ENCODE measurements around the gene TRAPPC8.

The TRAPPC8 gene

DNA sequence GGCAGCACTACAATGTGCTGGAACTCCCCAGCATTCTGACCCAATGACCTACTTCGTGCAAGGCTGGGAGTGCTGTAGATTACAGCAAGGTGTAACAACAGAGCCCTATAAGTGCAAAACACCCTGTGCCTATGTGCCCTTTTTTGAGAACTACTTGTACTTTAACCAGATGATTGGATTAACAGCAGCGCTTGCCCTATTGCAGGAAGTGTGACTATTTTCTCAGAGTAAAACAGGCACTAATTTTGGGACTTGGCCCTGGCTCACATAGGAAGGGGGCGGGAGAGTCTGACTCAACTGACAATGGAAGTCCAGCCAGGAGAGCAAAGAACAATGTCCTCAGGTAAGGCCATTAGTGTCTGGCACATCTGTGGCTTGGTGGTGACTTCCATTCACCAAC is 40.1 kb upstream of the TRAPPC8 start:
- TF ChIP-seq EZH2phosphoT487 (IDR thresholded peaks at IDR 0.05; ENCODE audit: borderline replicate concordance), result no peak
- TF ChIP-seq, protein P1, sequence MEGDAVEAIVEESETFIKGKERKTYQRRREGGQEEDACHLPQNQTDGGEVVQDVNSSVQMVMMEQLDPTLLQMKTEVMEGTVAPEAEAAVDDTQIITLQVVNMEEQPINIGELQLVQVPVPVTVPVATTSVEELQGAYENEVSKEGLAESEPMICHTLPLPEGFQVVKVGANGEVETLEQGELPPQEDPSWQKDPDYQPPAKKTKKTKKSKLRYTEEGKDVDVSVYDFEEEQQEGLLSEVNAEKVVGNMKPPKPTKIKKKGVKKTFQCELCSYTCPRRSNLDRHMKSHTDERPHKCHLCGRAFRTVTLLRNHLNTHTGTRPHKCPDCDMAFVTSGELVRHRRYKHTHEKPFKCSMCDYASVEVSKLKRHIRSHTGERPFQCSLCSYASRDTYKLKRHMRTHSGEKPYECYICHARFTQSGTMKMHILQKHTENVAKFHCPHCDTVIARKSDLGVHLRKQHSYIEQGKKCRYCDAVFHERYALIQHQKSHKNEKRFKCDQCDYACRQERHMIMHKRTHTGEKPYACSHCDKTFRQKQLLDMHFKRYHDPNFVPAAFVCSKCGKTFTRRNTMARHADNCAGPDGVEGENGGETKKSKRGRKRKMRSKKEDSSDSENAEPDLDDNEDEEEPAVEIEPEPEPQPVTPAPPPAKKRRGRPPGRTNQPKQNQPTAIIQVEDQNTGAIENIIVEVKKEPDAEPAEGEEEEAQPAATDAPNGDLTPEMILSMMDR (conservative IDR thresholded peaks at IDR 0.05; ENCODE audit: low read length), result no peak
- H3K4me3 ChIP-seq (ENCODE audit: low read length, poor library complexity, severe bottlenecking), result no peak overlapping the region
- no peaks in the 10 kb centered on the region for H3K27me3 ChIP-seq (ENCODE audit: insufficient read depth, low read length, poor library complexity, severe bottlenecking)
- H3K79me2 ChIP-seq (ENCODE audit: insufficient read depth, low read length), result no peaks in the 10 kb centered on the region
- no peaks in the 10 kb centered on the region for H3K36me3 ChIP-seq (ENCODE audit: insufficient read depth, low read length)
- H4K20me1 ChIP-seq (ENCODE audit: insufficient read depth, low read length, poor library complexity, severe bottlenecking), result no peaks in the 10 kb centered on the region
- H3K4me1 ChIP-seq (ENCODE audit: insufficient read depth, low read length, poor library complexity, severe bottlenecking), result peaks cover 18% of the 10 kb centered on the region
- no peaks in the 10 kb centered on the region for H3K9me3 ChIP-seq (ENCODE audit: insufficient read depth, low read depth, low read length)
- no peak overlapping the region for H2AFZ ChIP-seq (ENCODE audit: low read length)
- H3K4me2 ChIP-seq (ENCODE audit: low read depth, low read length, poor library complexity, severe bottlenecking), result no peak overlapping the region
- no peaks in the 10 kb centered on the region for H3K9me2 ChIP-seq (replicated peaks; ENCODE audit: low read depth, low read length)
- no peak overlapping the region for H3K9ac ChIP-seq (ENCODE audit: low read depth, low read length, poor library complexity, severe bottlenecking)
- H3F3A ChIP-seq (ENCODE audit: low read depth), result no peaks in the 10 kb centered on the region

DNA sequence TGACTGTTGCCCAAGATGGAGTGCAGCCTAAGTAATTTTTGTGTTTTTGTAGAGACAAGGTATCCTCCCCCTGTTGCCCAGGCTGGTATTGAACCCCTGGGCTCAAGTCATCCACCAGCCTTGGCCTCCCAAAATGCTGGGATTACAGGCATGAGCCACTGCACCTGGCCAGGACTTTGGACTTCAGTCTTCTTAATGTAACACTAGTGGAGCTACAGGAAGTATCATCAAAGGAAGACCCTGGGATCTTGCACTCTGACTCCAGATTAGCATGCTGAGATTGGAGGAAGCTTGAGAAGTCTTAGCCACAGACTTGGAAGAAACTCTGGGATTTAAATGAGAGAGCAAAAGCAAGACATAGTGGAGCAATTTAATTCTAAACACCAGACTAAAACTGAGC is 37.9 kb upstream of the TRAPPC8 start:
- H3K4me3 ChIP-seq (ENCODE audit: low read length, poor library complexity, severe bottlenecking), result no peak overlapping the region
- H3K4me2 ChIP-seq (ENCODE audit: low read depth, low read length, poor library complexity, severe bottlenecking), result no peak overlapping the region
- H3K9me3 ChIP-seq (ENCODE audit: insufficient read depth, low read depth, low read length), result no peaks in the 10 kb centered on the region
- no peaks in the 10 kb centered on the region for H4K20me1 ChIP-seq (ENCODE audit: insufficient read depth, low read length, poor library complexity, severe bottlenecking)
- no peaks in the 10 kb centered on the region for H3K79me2 ChIP-seq (ENCODE audit: insufficient read depth, low read length)
- no peaks in the 10 kb centered on the region for H3F3A ChIP-seq (ENCODE audit: low read depth)
- H3K9me2 ChIP-seq (replicated peaks; ENCODE audit: low read depth, low read length), result no peaks in the 10 kb centered on the region
- H2AFZ ChIP-seq (ENCODE audit: low read length), result no peak overlapping the region
- H3K4me1 ChIP-seq (ENCODE audit: insufficient read depth, low read length, poor library complexity, severe bottlenecking), result peaks cover 18% of the 10 kb centered on the region
- TF ChIP-seq EZH2phosphoT487 (IDR thresholded peaks at IDR 0.05; ENCODE audit: borderline replicate concordance), result no peak
- H3K27me3 ChIP-seq (ENCODE audit: insufficient read depth, low read length, poor library complexity, severe bottlenecking), result no peaks in the 10 kb centered on the region
- H3K36me3 ChIP-seq (ENCODE audit: insufficient read depth, low read length), result no peaks in the 10 kb centered on the region
- H3K9ac ChIP-seq (ENCODE audit: low read depth, low read length, poor library complexity, severe bottlenecking), result no peak overlapping the region

DNA sequence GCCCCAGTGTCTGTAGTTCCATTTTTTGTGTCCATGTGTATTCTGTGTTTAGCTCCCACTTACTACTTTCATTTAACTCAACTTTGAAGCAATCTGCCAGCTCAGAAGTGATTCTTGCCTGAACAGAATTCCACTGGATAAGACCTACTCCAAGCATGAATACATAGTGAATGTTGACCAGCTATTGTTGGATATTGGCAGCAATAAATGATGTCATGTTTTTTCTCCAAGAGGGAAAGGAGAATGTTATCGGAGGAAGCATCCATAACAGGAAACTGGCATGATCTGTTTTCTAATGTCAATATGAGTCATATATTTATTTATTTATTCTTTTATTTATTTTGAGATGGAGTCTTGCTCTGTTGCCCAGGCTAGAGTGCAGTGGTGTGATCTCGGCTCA is 36.8 kb upstream of the TRAPPC8 start:
- H3K9me3 ChIP-seq (ENCODE audit: insufficient read depth, low read depth, low read length), result no peaks in the 10 kb centered on the region
- peaks cover 18% of the 10 kb centered on the region for H3K4me1 ChIP-seq (ENCODE audit: insufficient read depth, low read length, poor library complexity, severe bottlenecking)
- no peaks in the 10 kb centered on the region for H3K27me3 ChIP-seq (ENCODE audit: insufficient read depth, low read length, poor library complexity, severe bottlenecking)

DNA sequence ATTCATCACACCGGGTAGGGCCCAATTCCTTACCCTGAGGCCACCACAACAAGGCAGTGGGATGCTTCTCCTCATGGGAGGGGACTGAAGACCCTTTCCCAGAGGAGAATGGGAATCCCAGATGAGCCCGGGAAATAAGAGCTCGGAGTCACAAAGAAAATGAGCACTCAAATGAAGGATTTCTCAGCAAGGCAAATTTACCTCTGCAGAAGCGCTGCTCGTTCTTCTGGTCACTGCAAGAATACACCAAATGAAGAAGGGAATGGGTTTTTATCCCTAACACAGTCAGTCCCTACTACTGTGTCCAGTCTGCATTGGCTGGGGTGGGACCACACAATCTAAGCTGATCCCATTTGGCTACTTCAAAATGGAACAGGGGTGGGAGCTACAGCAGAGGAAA is 35.7 kb upstream of the TRAPPC8 start:
- TF ChIP-seq, protein P1 (conservative IDR thresholded peaks at IDR 0.05; ENCODE audit: low read length), result no peak
- Histone ChIP-seq H3K9me3 (ENCODE audit: insufficient read depth, low read depth, low read length) (no peaks in the 10 kb centered on the region; the same call in 1 of the 2 replicates), H3K9me2 (replicated peaks; ENCODE audit: low read depth, low read length) (no peaks in the 10 kb centered on the region)

More for the DNA sequence above, 36.8 kb upstream of the TRAPPC8 start:
- Histone ChIP-seq H3K36me3 (ENCODE audit: insufficient read depth, low read length) (no peaks in the 10 kb centered on the region), H3K4me2 (ENCODE audit: low read depth, low read length, poor library complexity, severe bottlenecking) (no peak overlapping the region), H3K9me2 (replicated peaks; ENCODE audit: low read depth, low read length) (no peaks in the 10 kb centered on the region), H3K4me3 (ENCODE audit: low read length, poor library complexity, severe bottlenecking) (no peak overlapping the region), H2AFZ (ENCODE audit: low read length) (no peak overlapping the region), H3F3A (ENCODE audit: low read depth) (no peaks in the 10 kb centered on the region), H3K9ac (ENCODE audit: low read depth, low read length, poor library complexity, severe bottlenecking) (no peak overlapping the region), H3K79me2 (ENCODE audit: insufficient read depth, low read length) (no peaks in the 10 kb centered on the region), H4K20me1 (ENCODE audit: insufficient read depth, low read length, poor library complexity, severe bottlenecking) (no peaks in the 10 kb centered on the region)
- TF ChIP-seq EZH2phosphoT487 (IDR thresholded peaks at IDR 0.05; ENCODE audit: borderline replicate concordance), result no peak
- TF ChIP-seq, protein P1 (conservative IDR thresholded peaks at IDR 0.05; ENCODE audit: low read length), result no peak

More for the DNA sequence above, 35.7 kb upstream of the TRAPPC8 start:
- Histone ChIP-seq H3K4me3 (ENCODE audit: low read length, poor library complexity, severe bottlenecking) (no peak overlapping the region), H3K9ac (ENCODE audit: low read depth, low read length, poor library complexity, severe bottlenecking) (no peak overlapping the region), H3K27me3 (ENCODE audit: insufficient read depth, low read length, poor library complexity, severe bottlenecking) (no peaks in the 10 kb centered on the region), H2AFZ (ENCODE audit: low read length) (no peak overlapping the region), H3K4me1 (ENCODE audit: insufficient read depth, low read length, poor library complexity, severe bottlenecking) (peaks cover 7% of the 10 kb centered on the region), H4K20me1 (ENCODE audit: insufficient read depth, low read length, poor library complexity, severe bottlenecking) (no peaks in the 10 kb centered on the region), H3K36me3 (ENCODE audit: insufficient read depth, low read length) (no peaks in the 10 kb centered on the region), H3F3A (ENCODE audit: low read depth) (no peaks in the 10 kb centered on the region), H3K79me2 (ENCODE audit: insufficient read depth, low read length) (no peaks in the 10 kb centered on the region), H3K4me2 (ENCODE audit: low read depth, low read length, poor library complexity, severe bottlenecking) (no peak overlapping the region)
